HEK293 (cell line): ENCODE data around the gene TSR3.

Experiments used
- CTCF ChIA-PET: fragments of 350-600 bp; formaldehyde crosslinking; extraction: SDS; loops from one replicate; lab custom pipeline; 2021; ENCODE audit warnings: antibody characterized with exemption; lab: Yijun Ruan, JAX
- POLR2A ChIA-PET: fragments of 300-600 bp; formaldehyde crosslinking; extraction: SDS; loops from one replicate; lab custom pipeline; 2020; ENCODE audit warnings: antibody characterized with exemption, inconsistent platforms; lab: Yijun Ruan, JAX
- H3K27ac ChIP-seq: fragments of 200-500 bp; sonication (Bioruptor generic); 2 replicates; pipeline ENCODE4 v1.5.1; 2014; ENCODE audit warnings: low read depth, low read length, control low read depth, inconsistent platforms; ENCODE audit errors: extremely low read depth
- H3K36me3 ChIP-seq, 2 experiments: fragments of 200-500 bp in 1 of 2; sonication (Bioruptor generic) in 1 of 2; 1 replicate in 1 of 2; 2 replicates in 1 of 2; pipeline ENCODE4 v1.5.1; 2014 to 2017; ENCODE audit warnings: inconsistent platforms in 2 of 2, low read length in 2 of 2; ENCODE audit not compliant: control insufficient read depth in 2 of 2, insufficient read depth in 1 of 2
- H3K4me1 ChIP-seq: fragments of 200-500 bp; sonication (Bioruptor generic); 2 replicates; pipeline ENCODE4 v1.5.1; 2014; ENCODE audit warnings: mild to moderate bottlenecking, low read length, inconsistent platforms; ENCODE audit not compliant: control insufficient read depth, insufficient read depth
- H3K4me3 ChIP-seq: 2 replicates; pipeline ENCODE4 v1.5.1; 2011; ENCODE audit warnings: low read depth, mild to moderate bottlenecking, control low read depth, low read length, moderate library complexity
- H3K9me3 ChIP-seq: fragments of 200-500 bp; sonication (Bioruptor generic); 2 replicates; pipeline ENCODE4 v1.5.1; 2014; ENCODE audit warnings: low read depth, low read length, inconsistent platforms; ENCODE audit not compliant: control insufficient read depth, insufficient read depth
- AEBP2 ChIP-seq: fragments of 450-650 bp; formaldehyde crosslinking; IDR thresholded peaks from 2 replicates; pipeline ENCODE4 v1.5.1; 2016; ENCODE audit warnings: missing biosample characterization, missing genetic modification characterization, borderline replicate concordance
- HOXA7 ChIP-seq: sonication (generic); formaldehyde crosslinking; IDR thresholded peaks from 2 replicates; pipeline ENCODE4 v1.8.1; 2022; ENCODE audit warnings: missing genetic modification reagents, borderline replicate concordance
- KLF1 ChIP-seq: fragments of 450-650 bp; formaldehyde crosslinking; IDR thresholded peaks from 2 replicates; pipeline ENCODE4 v1.5.1; 2016; ENCODE audit warnings: missing biosample characterization, missing genetic modification characterization
- OSR2 ChIP-seq: fragments of 450-650 bp; formaldehyde crosslinking; IDR thresholded peaks from 2 replicates; pipeline ENCODE4 v1.5.1; 2016; ENCODE audit warnings: missing biosample characterization, missing genetic modification characterization
- SALL2 ChIP-seq: fragments of 450-650 bp; formaldehyde crosslinking; IDR thresholded peaks from 2 replicates; pipeline ENCODE4 v1.5.0; 2017; ENCODE audit warnings: missing biosample characterization, mild to moderate bottlenecking, missing genetic modification characterization, borderline replicate concordance
- WT1 ChIP-seq: fragments of 450-650 bp; formaldehyde crosslinking; IDR thresholded peaks from 2 replicates; pipeline ENCODE4 v1.5.1; 2016; ENCODE audit warnings: missing biosample characterization, missing genetic modification characterization
- ZFP41 ChIP-seq: fragments of 450-650 bp; formaldehyde crosslinking; IDR thresholded peaks from 2 replicates; pipeline ENCODE4 v1.5.1; 2016; ENCODE audit warnings: missing biosample characterization, missing genetic modification characterization, borderline replicate concordance
- ZIC2 ChIP-seq: fragments of 450-650 bp; formaldehyde crosslinking; IDR thresholded peaks from 2 replicates; pipeline ENCODE4 v1.5.1; 2016; ENCODE audit warnings: missing biosample characterization, missing genetic modification characterization
- ZNF146 ChIP-seq: fragments of 450-650 bp; formaldehyde crosslinking; IDR thresholded peaks from 2 replicates; pipeline ENCODE4 v1.5.1; 2016; ENCODE audit warnings: missing biosample characterization, missing genetic modification characterization
- ZNF19 ChIP-seq: fragments of 450-650 bp; formaldehyde crosslinking; IDR thresholded peaks from 2 replicates; pipeline ENCODE4; 2016; ENCODE audit warnings: missing biosample characterization, missing genetic modification characterization, low read depth
- ZNF221 ChIP-seq: fragments of 450-650 bp; formaldehyde crosslinking; IDR thresholded peaks from 2 replicates; pipeline ENCODE4 v1.5.1; 2017; ENCODE audit warnings: missing biosample characterization, missing genetic modification characterization, borderline replicate concordance
- ZNF449 ChIP-seq: fragments of 450-650 bp; formaldehyde crosslinking; IDR thresholded peaks from 2 replicates; pipeline ENCODE4 v1.5.1; 2017; ENCODE audit warnings: missing biosample characterization, mild to moderate bottlenecking, missing genetic modification characterization, moderate library complexity
- ZNF513 ChIP-seq: fragments of 450-650 bp; IDR thresholded peaks from 2 replicates; pipeline ENCODE4 v1.5.1; 2018; ENCODE audit warnings: missing biosample characterization, missing genetic modification characterization
- ZNF571 ChIP-seq: fragments of 450-650 bp; formaldehyde crosslinking; IDR thresholded peaks from 2 replicates; pipeline ENCODE4 v1.5.0; 2017; ENCODE audit warnings: missing biosample characterization, missing genetic modification characterization
- ZNF580 ChIP-seq: fragments of 450-650 bp; formaldehyde crosslinking; IDR thresholded peaks from 2 replicates; pipeline ENCODE4 v1.5.1; 2016; ENCODE audit warnings: missing biosample characterization, missing genetic modification characterization
- ZNF660 ChIP-seq: fragments of 450-650 bp; IDR thresholded peaks from 2 replicates; pipeline ENCODE4 v1.5.1; 2018; ENCODE audit warnings: missing biosample characterization, mild to moderate bottlenecking, missing genetic modification characterization
- ZNF76 ChIP-seq: fragments of 450-650 bp; formaldehyde crosslinking; IDR thresholded peaks from 2 replicates; pipeline ENCODE4; 2016; ENCODE audit warnings: low read depth, missing biosample characterization, missing genetic modification characterization, borderline replicate concordance
- ZNF777 ChIP-seq: fragments of 450-650 bp; formaldehyde crosslinking; IDR thresholded peaks from 2 replicates; pipeline ENCODE4 v1.5.1; 2017; ENCODE audit warnings: missing biosample characterization, missing genetic modification characterization, borderline replicate concordance

TSR3 gene

GRCh38 chr16:1316033-1316405, 35.7 kb downstream of the TSR3 start:
- peaks cover 7% of the 10 kb centered on the region for H3K4me1 ChIP-seq
- H3K36me3 ChIP-seq, result peaks cover 14 to 96% of the 10 kb centered on the region in 2 experiments; a peak in 2 of 3 replicates
- H3K27ac ChIP-seq, result no peak overlapping the region
- ChIA-PET CTCF (interaction anchor here (0.5 to 1.3 kb wide), 3 partner anchors 19 to 75 kb away, joined by 3 read pairs; no protein-coding TSS in a partner anchor), POLR2A (interaction anchor here (1.1 kb wide), 1 partner anchor 11 kb away, joined by 4 read pairs; no protein-coding TSS in a partner anchor)
- TF ChIP-seq ZNF19 (tag by site-specific recombination) (no peak), HOXA7 (CRISPR knock-in tag) (no peak), ZNF513 (tag by site-specific recombination) (no peak), SALL2 (tag by site-specific recombination) (no peak), KLF1 (no peak), ZNF571 (no peak), ZNF777 (no peak)
- no peaks in the 10 kb centered on the region for H3K9me3 ChIP-seq
- H3K4me3 ChIP-seq, result no peak overlapping the region

GRCh38 chr16:1315081-1316032, 36.3 kb downstream of the TSR3 start:
- H3K4me3 ChIP-seq, result no peak overlapping the region
- CTCF ChIA-PET, result interaction anchor here (0.5 to 1.3 kb wide), 3 partner anchors 20 to 75 kb away, joined by 3 read pairs; no protein-coding TSS in a partner anchor
- no peak overlapping the region for H3K27ac ChIP-seq
- TF ChIP-seq ZNF76 (no peak), ZIC2 (tag by site-specific recombination) (no peak), AEBP2 (tag by site-specific recombination) (no peak), ZNF660 (tag by site-specific recombination) (no peak), ZNF221 (no peak), ZNF449 (no peak), ZFP41 (tag by site-specific recombination) (no peak), WT1 (tag by site-specific recombination) (no peak), ZNF580 (tag by site-specific recombination) (no peak), ZNF19 (tag by site-specific recombination) (no peak), OSR2 (no peak), ZNF146 (no peak)
- peaks cover 8% of the 10 kb centered on the region for H3K4me1 ChIP-seq
- POLR2A ChIA-PET, result no interaction called here
- peaks cover 14 to 94% of the 10 kb centered on the region in 2 experiments; a peak in 2 of 3 replicates for H3K36me3 ChIP-seq
- H3K9me3 ChIP-seq, result no peaks in the 10 kb centered on the region
